ENCODE data around the gene IDNK. TPM values are rescaled to one million over a fixed set of nuclear protein-coding genes. Genes with fewer than 3 reads are reported as not detected.

Gene IDNK
- total RNA-seq = 2.9 and 3.5 TPM in 2 replicates

GRCh38 chr9:83622939-83623678, at the start of gene IDNK:
TSS of gene IDNK (plus strand) at chr9:83623143. CDS start at chr9:83623172, 29 bp downstream.

Small RNAs within 50 kb of the gene (small RNA-seq; reads per million reads assigned to genes)
- not detected for gene RNU4-15P

Other genes with a start within 250 kb of the IDNK start
- under 0.01 and 0.98 TPM in 2 replicates for gene FRMD3, start 84.7 kb upstream of the IDNK start, total RNA-seq
- gene UBQLN1, start 84.8 kb downstream of the IDNK start, total RNA-seq = 53.8 and 105 TPM in 2 replicates
- 0.39 TPM in 1 of 2 replicates, not detected in the other for gene GKAP1, start 194.6 kb downstream of the IDNK start, total RNA-seq

Measured in placental epithelial cell (primary cell).